ENCODE measurements around the gene NIM1K.

Gene NIM1K

GRCh38 chr5:43294226-43294625 lies 102.2 kb downstream of the NIM1K start (continued):
- no peak for TF ChIP-seq ZBTB17 (tag by site-specific recombination; IDR thresholded peaks at IDR 0.05)
- no peak for TF ChIP-seq MZF1 (tag by site-specific recombination; IDR thresholded peaks at IDR 0.05; ENCODE audit: borderline replicate concordance)
- no peak for TF ChIP-seq ZBTB48 (tag by site-specific recombination; IDR thresholded peaks at IDR 0.05)
- TF ChIP-seq ZNF629 (tag by site-specific recombination; IDR thresholded peaks at IDR 0.05) = no peak
- TF ChIP-seq ZNF449 (tag by site-specific recombination; IDR thresholded peaks at IDR 0.05) = no peak
- TF ChIP-seq ZFP3 (tag by site-specific recombination; IDR thresholded peaks at IDR 0.05; ENCODE audit: low read depth) = no peak
- TF ChIP-seq, protein P1, sequence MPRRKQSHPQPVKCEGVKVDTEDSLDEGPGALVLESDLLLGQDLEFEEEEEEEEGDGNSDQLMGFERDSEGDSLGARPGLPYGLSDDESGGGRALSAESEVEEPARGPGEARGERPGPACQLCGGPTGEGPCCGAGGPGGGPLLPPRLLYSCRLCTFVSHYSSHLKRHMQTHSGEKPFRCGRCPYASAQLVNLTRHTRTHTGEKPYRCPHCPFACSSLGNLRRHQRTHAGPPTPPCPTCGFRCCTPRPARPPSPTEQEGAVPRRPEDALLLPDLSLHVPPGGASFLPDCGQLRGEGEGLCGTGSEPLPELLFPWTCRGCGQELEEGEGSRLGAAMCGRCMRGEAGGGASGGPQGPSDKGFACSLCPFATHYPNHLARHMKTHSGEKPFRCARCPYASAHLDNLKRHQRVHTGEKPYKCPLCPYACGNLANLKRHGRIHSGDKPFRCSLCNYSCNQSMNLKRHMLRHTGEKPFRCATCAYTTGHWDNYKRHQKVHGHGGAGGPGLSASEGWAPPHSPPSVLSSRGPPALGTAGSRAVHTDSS (tag by site-specific recombination; IDR thresholded peaks at IDR 0.05) = no peak
- TF ChIP-seq ZNF114 (tag by site-specific recombination; IDR thresholded peaks at IDR 0.05) = no peak
- TF ChIP-seq, protein P2, sequence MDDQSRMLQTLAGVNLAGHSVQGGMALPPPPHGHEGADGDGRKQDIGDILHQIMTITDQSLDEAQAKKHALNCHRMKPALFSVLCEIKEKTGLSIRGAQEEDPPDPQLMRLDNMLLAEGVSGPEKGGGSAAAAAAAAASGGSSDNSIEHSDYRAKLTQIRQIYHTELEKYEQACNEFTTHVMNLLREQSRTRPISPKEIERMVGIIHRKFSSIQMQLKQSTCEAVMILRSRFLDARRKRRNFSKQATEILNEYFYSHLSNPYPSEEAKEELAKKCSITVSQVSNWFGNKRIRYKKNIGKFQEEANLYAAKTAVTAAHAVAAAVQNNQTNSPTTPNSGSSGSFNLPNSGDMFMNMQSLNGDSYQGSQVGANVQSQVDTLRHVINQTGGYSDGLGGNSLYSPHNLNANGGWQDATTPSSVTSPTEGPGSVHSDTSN (CRISPR knock-in tag; IDR thresholded peaks at IDR 0.05) = no peak
- no peak for TF ChIP-seq ZNF280D (tag by site-specific recombination; IDR thresholded peaks at IDR 0.05)
- TF ChIP-seq ZNF23 (tag by site-specific recombination; IDR thresholded peaks at IDR 0.05; ENCODE audit: borderline replicate concordance) = no peak

GRCh38 chr5:43295202-43295601 lies 103.2 kb downstream of the NIM1K start:
- H3K4me1 ChIP-seq (ENCODE audit: control insufficient read depth, insufficient read depth, low read length) = no peaks in the 10 kb centered on the region
- H3K9me3 ChIP-seq (ENCODE audit: control insufficient read depth, insufficient read depth, low read depth, low read length) = no peaks in the 10 kb centered on the region
- ChIA-PET POLR2A (interaction anchor here (2.2 kb wide), 1 partner anchor 18 kb away, joined by 7 read pairs; the partner anchor contains the start of gene HMGCS1), CTCF (interaction anchor here (0.5 to 1.7 kb wide), 7 partner anchors 11 to 402 kb away, joined by 3 to 14 read pairs (median 4); no protein-coding TSS in a partner anchor)
- peaks cover 69 to 98% of the 10 kb centered on the region in 2 experiments for H3K36me3 ChIP-seq (ENCODE audit: control insufficient read depth in 2 of 2, insufficient read depth in 1 of 2, low read length in 2 of 2)
- H3K27ac ChIP-seq (ENCODE audit: extremely low read depth, low read depth, low read length) = no peak overlapping the region
- TF ChIP-seq ZFP41 (tag by site-specific recombination; IDR thresholded peaks at IDR 0.05; ENCODE audit: borderline replicate concordance) = no peak
- no peak for TF ChIP-seq EGR2 (tag by site-specific recombination; IDR thresholded peaks at IDR 0.05; ENCODE audit: low read depth)
- TF ChIP-seq MYNN (tag by site-specific recombination; IDR thresholded peaks at IDR 0.05; ENCODE audit: borderline replicate concordance) = no peak
- H3K4me3 ChIP-seq (ENCODE audit: low read depth, low read length) = no peak overlapping the region

DNA sequence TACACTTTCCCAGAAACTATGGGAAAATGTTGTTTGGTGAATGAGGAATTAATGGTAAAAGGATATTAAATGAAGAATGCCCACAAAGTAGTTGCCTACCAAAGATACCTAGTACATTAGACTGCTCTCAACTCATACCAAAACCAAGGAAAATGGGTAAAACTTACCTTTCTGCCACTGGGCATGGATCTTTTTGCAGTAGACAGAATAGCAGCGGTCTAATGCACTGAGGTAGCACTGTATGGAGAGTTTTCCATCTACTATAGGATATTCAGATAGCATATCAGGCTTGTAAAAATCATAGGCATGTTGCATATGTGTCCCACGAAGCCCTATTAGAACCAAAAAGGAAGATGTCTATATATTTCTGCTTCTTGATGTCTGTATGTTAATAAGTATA lies 104.8 kb downstream of the NIM1K start:
- Histone ChIP-seq H3K4me1 (ENCODE audit: control insufficient read depth, insufficient read depth, low read length) (peaks cover under 1% of the 10 kb centered on the region; the same call in 1 of the 2 replicates), H3K36me3 (ENCODE audit: control insufficient read depth in 2 of 2, insufficient read depth in 1 of 2, low read length in 2 of 2) (peaks cover 57 to 90% of the 10 kb centered on the region in 2 experiments), H3K4me3 (ENCODE audit: low read depth, low read length) (no peak overlapping the region), H3K9me3 (ENCODE audit: control insufficient read depth, insufficient read depth, low read depth, low read length) (no peaks in the 10 kb centered on the region), H3K27ac (ENCODE audit: extremely low read depth, low read depth, low read length) (no peak overlapping the region)
- CTCF ChIA-PET = interaction anchor here (1.3 kb wide), 1 partner anchor 12 kb away, joined by 3 read pairs; no protein-coding TSS in a partner anchor
- POLR2A ChIA-PET = no interaction called here
- TF ChIP-seq ZNF211 (tag by site-specific recombination; IDR thresholded peaks at IDR 0.05; ENCODE audit: low read depth) = no peak
- TF ChIP-seq, protein P3, sequence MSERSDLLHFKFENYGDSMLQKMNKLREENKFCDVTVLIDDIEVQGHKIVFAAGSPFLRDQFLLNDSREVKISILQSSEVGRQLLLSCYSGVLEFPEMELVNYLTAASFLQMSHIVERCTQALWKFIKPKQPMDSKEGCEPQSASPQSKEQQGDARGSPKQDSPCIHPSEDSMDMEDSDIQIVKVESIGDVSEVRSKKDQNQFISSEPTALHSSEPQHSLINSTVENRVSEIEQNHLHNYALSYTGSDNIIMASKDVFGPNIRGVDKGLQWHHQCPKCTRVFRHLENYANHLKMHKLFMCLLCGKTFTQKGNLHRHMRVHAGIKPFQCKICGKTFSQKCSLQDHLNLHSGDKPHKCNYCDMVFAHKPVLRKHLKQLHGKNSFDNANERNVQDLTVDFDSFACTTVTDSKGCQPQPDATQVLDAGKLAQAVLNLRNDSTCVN (tag by site-specific recombination; optimal IDR thresholded peaks at IDR 0.05) = no peak
- TF ChIP-seq GFI1B (tag by site-specific recombination; IDR thresholded peaks at IDR 0.05) = no peak
- no peak for TF ChIP-seq ZNF426 (tag by site-specific recombination; IDR thresholded peaks at IDR 0.05)
- no peak for TF ChIP-seq ZNF654 (tag by site-specific recombination; IDR thresholded peaks at IDR 0.05; ENCODE audit: low read depth)
- TF ChIP-seq, protein P4, sequence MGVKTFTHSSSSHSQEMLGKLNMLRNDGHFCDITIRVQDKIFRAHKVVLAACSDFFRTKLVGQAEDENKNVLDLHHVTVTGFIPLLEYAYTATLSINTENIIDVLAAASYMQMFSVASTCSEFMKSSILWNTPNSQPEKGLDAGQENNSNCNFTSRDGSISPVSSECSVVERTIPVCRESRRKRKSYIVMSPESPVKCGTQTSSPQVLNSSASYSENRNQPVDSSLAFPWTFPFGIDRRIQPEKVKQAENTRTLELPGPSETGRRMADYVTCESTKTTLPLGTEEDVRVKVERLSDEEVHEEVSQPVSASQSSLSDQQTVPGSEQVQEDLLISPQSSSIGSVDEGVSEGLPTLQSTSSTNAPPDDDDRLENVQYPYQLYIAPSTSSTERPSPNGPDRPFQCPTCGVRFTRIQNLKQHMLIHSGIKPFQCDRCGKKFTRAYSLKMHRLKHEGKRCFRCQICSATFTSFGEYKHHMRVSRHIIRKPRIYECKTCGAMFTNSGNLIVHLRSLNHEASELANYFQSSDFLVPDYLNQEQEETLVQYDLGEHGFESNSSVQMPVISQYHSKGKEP (tag by site-specific recombination; IDR thresholded peaks at IDR 0.05) = no peak
- no peak for TF ChIP-seq KLF7 (tag by site-specific recombination; IDR thresholded peaks at IDR 0.05; ENCODE audit: borderline replicate concordance)
- no peak for TF ChIP-seq ZNF138 (tag by site-specific recombination; IDR thresholded peaks at IDR 0.05; ENCODE audit: borderline replicate concordance)
- no peak for TF ChIP-seq SP2 (tag by site-specific recombination; IDR thresholded peaks at IDR 0.05)
- no peak for TF ChIP-seq ZNF548 (tag by site-specific recombination; IDR thresholded peaks at IDR 0.05)
